Left hindlimb (tissue), 1 donor: ENCODE results near the gene OSBPL2.

ENCODE experiments used
- DNase-seq: peaks from one replicate; pipeline ENCODE4 v3.0.0-alpha.2; 2018

OSBPL2 gene

DNA sequence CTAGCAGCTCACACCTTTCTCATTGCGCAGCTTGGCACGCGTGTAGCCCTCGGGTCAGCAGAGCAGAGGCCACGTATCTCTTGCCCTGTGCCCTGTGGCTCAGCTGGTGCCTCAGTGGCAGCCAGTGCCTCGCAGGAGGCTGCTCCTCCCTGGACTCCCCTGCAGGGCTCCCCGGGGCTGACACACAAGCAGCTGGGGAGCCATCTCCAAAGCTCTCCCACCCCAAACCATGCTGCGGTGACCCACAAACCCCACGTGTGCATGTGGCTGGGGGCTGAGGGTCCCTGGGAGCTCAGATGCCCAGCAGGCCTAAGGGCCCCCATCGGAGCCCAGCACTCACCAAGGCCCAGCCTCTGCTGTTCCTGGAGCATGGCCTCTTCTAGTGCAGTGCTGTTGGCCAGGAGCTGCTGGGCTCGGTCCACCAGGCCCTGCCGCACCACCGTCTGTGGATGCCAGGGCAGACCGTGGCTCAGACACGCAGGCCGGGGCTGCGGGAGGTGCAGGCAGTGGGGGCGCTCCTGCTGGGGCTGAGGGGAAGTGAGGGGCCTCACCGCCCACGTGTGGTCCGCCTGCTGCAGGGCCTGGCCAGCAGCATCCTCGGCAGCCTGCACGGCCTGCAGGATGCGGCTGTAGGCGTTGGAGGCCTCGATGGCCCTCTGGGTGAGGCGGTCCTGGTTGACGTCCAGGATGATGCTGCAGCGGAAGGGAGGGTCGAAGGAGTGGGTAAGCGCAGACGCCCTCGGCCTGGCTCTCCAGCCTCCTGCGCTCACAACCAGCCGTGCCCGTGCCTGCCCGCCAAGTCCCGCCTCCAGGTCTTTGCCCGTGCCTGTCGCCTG is 78.2 kb downstream of the OSBPL2 start:
- no peak for DNase-seq

- DNase-seq = no peak
Observed at GRCh38 chr20:62317167-62317655, 78.9 kb downstream of the OSBPL2 start.

GRCh38 chr20:62318400-62319345 is 80.4 kb downstream of the OSBPL2 start:
- DNase-seq = no peak

- no peak for DNase-seq
Observed at GRCh38 chr20:62319346-62319909, 81.1 kb downstream of the OSBPL2 start.

DNA sequence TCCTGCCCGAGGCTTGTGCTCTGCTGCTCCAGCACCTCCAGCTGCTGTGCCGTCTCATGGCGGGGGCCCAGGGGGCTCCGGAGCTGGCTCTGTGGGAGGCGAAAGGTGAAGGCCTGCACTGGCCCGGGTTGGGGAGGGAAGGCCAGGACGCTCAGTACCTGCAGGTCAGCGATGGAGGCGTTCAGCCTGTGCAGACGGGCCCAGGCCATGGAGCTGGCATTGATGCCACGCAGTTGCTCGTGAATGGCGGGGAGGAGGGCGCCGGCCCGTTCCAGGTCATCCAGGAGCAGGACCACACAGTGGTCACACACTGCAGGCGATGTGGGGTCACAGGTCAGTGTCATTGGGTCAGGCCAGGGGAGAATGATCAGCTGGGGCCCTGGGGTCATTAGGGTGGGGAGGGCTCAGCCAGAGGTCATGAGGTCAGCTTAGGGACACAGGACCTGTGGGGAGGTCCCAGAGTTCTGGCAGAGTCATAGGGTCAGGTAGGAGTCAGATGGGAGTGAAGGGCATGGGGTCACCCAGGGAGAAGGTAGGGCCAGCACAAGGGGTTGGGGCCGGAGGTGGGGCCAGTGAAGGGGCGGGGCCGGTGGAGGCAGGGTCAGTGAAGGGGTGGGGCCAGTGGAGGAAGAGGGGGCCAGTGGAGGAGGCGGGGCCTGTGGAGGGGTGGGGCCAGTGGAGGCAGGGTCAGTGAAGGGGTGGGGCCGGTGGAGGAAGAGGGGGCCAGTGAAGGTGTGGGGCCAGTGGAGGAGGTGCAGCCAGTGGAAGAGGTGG is 82.4 kb downstream of the OSBPL2 start:
- DNase-seq = no peak

DNA sequence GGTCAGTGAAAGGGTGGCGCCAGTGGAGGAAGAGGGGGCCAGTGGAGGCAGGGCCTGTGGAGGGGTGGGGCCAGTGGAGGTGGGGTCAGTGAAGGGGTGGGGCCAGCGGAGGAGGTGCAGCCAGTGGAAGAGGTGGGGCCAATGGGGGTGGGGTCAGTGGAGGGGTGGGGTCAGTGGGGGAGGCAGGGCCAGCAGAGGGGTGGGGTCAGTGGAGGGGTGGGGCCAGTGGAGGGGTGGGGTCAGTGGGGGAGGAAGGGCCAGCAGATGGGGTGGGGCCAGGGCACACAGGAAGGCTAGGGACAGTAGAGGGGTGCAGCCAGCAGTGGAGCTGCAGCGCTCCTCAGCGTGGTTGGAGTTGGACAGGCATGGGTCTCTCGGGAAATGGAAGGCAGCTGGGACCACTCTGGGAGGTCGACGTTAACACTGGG is 83.2 kb downstream of the OSBPL2 start:
- DNase-seq = no peak

DNA sequence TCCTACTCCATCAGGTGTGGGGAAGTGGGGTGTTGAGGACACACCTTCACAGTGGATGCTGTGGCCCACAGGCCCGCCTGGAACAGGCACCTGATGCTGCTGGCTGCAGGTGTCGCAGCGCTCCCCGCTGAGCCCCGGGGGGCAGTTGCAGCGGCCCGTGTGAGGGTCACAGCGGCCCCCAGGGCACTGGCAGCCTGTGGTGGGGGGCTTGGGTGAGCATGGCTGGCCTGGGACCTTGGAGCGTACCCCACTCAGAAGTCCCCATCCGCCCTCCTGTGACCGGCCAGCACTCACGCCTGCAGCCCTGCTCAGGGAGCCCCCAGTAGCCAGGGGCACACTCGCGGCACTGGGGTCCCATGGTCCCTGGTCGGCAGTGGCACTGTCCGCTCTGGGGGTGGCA is 83.7 kb downstream of the OSBPL2 start:
- no peak for DNase-seq

GRCh38 chr20:62322492-62323041 is 84.2 kb downstream of the OSBPL2 start:
- no peak for DNase-seq

DNA sequence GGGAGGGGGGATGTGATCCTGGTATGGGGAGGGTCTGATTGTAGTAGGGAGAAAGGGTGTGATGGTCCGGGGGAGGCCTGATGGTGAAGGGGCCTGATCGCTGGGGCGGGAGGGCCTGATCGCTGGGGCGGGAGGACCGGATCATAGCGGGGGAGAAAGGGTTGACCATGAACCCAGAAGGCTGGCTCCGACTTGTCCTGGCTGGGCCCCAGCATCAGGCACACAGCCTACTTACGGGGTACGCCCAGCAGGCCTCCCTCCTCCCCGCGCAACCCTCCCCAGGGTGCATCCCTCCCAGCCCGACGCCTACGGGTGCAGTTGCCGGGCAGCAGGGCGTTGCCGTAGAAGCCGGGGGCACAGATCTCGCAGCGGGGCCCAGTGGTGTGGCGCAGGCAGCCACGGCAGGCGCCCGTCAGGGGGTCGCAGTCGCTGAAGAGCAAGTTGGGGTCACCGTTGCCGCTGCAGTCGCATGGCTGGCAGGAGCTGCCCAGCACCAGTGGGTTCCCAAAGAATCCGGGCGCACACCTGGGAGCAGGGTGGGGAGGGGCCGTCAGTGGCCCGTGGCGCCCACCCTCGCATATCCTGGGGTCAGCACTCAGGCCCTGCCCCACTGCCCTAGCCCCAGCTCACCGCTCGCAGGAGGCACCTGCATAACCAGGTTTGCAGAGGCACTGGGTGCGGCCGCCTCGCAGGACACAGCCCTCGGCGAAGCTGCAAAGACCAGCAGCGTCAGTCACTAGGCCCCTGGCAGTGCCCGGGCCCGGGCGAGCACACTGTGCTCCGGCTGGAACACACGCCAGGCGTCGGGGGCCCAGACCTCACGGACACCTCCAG is 85.0 kb downstream of the OSBPL2 start:
- DNase-seq = no peak

DNA sequence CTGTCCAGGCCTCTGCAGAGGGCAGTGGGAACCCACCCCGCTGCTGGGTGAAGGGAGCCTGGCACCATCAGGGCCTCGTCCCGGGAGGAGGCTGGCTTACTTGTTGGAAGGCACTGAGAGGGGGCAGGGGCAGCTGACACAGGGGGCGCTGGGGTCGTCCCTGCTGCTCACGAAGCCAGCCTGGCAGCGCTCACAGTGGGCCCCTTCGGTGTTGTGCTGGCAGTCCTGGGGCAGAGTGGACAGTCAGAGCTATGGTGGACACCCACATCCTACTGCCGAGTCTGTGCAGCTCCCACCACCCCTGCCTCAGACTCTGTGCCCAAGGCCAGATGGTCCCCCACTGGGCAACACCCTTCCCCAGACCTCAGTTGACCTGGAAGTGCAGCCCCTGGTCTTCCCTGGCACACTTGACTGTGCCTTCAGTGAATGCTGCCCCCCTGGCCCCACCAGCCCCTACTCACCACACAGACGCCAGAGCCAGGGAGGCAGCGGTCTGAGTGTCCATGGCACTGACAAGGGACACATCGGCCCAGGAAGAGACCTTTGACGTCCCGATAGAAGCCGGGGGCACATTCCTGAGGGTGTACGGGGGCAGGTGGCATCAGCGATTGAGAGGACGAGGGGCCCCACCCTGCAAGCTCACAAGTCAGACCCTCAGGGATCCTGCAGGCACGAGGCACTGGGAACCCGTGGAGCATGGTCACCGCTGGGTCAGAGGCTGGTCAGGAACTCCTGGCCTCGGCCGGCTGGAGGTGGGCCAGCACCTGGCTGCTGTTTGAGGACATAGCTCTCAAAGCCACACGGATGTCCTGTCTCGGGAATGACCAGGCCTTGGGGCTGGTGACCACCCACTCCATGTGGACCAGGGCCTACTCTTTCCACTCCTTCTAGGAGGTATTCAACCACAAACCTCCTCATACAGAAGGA is 85.9 kb downstream of the OSBPL2 start:
- DNase-seq = no peak

DNA sequence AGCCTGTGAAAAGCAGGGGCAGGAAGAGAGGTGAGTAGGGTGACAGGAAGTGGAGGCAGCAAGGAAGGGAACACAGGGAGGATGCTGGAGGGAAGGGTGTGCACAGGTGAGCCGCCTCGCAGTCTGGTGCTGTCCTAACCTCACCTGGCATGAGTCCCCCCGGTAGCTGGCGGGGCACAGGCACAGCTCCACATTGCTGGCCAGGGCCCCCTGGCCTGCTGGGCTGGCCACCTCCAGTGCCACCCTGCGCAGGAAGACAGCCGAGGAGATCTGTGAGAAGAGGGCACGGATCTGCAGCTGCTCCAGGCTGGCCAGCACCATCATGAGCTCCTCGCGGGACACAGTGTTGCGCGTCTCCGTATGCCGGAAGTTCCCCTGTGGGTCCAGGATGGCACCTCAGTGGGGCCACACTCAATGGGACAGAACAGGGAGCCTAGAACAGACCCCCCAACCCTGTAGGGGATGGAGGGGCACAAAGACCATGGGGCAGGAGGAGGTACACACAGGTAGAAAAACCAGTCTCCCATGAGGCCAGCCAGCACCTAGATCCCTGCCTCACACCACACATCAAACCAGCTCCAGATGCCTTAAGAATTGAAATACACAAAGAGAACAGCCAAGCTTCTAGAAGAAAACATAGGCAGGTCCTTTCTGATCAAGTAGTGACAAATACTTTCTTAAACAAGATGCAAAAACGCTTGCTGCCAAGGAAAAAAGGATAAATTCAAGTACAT is 87.0 kb downstream of the OSBPL2 start:
- no peak for DNase-seq

DNA sequence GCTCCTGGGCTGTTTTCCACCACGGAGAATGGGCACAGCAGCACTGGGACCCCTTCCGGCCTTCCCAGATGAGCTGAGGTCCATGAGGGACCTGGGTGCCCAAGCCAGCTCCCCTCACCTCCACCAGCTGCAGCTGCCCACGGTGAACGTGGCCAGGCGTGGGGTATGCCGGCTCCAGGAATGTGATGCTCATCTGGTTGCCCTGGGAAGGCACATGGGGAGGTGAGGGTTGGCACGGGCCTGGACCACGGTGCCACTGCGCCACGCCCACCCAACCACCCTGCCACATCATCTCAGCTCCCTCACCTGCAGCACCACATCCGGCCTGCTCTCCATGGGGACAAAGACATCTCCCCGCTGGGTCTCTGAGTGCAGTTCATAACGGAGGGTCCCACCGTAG is 88.2 kb downstream of the OSBPL2 start:
- DNase-seq = no peak

DNA sequence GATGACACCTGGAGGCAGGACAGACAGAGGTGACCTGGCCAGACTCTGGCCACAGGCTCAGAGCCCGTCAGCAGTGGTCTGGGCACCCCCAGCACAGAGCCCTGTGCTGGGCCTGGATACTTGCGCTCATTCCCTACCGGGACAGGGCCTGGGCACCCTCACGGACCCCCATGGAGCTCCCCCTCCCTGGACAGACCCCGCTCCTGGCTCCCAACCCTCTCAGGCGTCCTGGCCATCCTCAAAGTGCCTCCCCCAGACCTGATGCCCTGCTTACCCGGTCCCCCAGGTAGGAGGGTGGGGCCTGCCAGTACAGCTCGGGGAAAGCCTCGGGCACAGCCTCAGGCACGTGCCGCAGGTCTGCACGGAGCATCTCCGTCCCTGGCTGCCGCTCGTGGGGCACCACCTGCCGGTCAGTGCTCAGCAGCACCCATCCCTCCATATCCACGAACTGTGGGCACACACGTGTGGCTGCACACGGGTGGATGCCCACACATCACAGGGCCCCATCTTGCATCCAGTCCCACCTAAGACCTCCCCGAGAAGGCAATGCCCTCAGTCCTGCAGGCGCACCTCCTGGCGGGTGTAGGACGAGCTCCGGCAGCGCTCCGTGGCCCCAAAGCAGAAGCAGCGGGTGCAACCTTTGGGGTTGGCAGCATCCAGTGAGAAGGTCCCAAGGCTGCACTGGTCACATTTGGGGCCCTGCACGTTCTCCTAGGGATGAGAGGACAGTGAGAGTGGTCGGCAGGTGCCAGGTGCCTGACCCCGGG is 88.8 kb downstream of the OSBPL2 start:
- DNase-seq = no peak

GRCh38 chr20:62327726-62328495 is 89.6 kb downstream of the OSBPL2 start:
- no peak for DNase-seq

DNA sequence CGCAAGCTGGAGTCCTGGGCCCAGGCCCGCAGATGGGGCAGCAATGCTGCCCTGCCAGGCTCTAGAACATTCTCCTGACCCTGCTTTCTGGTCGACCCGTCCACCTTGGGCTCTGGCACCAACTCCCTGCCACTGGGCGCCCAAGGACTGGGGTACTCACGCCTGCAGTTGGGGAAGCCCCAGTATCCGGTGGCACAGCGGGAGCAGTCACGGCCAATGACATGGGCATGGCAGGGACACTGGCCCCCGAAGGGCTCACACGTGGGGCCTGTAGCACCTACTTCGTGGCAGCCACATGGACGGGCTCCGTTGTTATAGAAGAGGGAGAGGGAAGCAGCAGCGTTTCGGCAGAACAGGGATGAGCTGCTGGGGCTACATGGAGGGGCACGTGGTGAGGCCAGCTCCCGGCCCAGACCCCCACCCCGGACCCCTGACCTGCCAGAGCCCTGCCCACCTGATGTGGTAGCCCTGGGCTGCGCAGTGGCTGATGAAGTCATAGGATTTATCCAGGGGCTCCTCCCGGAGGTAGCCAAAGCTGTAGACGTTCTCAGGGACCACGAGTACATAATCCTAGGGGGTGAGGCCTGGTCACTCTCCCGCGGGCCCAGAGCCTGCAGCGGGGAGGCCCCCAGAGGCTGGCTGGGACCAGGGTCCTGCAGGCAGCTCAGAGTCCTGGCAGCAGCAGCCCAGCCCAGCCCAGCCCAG is 90.5 kb downstream of the OSBPL2 start:
- DNase-seq = no peak

DNA sequence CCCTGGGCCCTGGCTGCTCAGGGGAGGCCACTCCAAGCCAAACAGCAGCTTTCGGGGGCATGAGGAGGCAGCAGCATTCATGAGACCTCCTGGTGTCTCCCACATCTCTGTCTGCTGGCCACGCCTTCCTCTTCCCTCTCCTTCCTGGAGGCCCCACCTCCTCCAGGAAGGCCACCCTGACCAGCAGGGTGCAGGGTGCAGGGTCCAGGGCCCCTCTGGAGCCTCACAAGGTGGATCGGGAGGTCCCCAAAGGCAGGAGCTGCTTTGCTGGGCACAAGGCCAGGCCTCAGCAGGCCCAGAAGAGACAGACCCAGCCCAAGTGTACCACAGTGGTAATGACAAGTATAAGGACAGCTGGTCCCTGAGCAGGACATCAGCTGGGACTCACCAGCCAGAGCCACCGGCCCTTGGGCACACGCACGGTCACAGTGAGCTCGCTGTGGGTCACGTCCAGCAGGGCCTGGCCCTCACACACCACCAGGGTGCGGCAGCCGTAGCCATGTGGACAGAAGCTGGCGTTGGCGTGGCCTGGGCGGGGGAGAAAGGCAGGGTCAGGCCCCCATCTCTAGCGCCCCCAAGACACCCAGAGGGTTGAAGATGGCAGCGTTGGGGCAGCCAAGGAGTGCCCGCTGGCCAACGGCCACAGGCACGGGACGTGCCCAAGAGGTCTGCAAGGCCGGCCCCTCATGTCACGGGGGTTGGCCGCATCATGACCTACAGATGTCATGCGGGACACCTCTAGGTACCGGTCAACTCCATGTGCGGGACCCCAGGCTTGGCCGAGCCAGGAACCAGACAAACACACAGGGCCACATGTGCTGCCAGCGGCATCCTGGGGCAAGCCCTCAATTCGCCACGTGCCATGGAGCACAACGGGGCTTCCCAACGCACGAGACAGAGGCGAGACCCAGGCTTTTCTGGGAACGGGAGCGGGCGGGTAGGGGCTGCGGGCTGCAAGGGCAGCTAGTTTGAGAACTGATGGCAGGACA is 91.4 kb downstream of the OSBPL2 start:
- no peak for DNase-seq
